ENCODE data around the gene LTBP3.

DNA sequence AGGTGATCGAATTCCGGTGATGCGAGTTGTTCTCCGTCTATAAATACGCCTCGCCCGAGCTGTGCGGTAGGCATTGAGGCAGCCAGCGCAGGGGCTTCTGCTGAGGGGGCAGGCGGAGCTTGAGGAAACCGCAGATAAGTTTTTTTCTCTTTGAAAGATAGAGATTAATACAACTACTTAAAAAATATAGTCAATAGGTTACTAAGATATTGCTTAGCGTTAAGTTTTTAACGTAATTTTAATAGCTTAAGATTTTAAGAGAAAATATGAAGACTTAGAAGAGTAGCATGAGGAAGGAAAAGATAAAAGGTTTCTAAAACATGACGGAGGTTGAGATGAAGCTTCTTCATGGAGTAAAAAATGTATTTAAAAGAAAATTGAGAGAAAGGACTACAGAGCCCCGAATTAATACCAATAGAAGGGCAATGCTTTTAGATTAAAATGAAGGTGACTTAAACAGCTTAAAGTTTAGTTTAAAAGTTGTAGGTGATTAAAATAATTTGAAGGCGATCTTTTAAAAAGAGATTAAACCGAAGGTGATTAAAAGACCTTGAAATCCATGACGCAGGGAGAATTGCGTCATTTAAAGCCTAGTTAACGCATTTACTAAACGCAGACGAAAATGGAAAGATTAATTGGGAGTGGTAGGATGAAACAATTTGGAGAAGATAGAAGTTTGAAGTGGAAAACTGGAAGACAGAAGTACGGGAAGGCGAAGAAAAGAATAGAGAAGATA lies 59.0 kb downstream of the LTBP3 start, which contains the start of gene MALAT1:
- TF ChIP-seq, protein P1, sequence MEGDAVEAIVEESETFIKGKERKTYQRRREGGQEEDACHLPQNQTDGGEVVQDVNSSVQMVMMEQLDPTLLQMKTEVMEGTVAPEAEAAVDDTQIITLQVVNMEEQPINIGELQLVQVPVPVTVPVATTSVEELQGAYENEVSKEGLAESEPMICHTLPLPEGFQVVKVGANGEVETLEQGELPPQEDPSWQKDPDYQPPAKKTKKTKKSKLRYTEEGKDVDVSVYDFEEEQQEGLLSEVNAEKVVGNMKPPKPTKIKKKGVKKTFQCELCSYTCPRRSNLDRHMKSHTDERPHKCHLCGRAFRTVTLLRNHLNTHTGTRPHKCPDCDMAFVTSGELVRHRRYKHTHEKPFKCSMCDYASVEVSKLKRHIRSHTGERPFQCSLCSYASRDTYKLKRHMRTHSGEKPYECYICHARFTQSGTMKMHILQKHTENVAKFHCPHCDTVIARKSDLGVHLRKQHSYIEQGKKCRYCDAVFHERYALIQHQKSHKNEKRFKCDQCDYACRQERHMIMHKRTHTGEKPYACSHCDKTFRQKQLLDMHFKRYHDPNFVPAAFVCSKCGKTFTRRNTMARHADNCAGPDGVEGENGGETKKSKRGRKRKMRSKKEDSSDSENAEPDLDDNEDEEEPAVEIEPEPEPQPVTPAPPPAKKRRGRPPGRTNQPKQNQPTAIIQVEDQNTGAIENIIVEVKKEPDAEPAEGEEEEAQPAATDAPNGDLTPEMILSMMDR (IDR thresholded peaks at IDR 0.05; ENCODE audit: low read depth, low read length): no peak
- TF ChIP-seq POLR2A (IDR thresholded peaks at IDR 0.05; ENCODE audit: extremely low read depth, insufficient read length): peak; percentile 100
